HG02759 (cell line): Measurements from ENCODE around the gene SETD1A.
"Not testable (repeated sequence)": the region's sequence is repeated elsewhere in the genome, so short reads cannot be mapped to it uniquely, and the experiment has no call there.

ENCODE experiments used
- ATAC-seq: cut with Tn5 transposase; IDR thresholded peaks from one replicate; pipeline ENCODE4 v1.9.1; 2021; ENCODE audit warnings: mild to moderate bottlenecking, moderate library complexity; ENCODE audit not compliant: unreplicated experiment

Gene SETD1A

GRCh38 chr16:31011815-31012214, 54.3 kb downstream of the SETD1A start:
- ATAC-seq, result not testable (repeated sequence)

- ATAC-seq, result not testable (repeated sequence)
These were observed 55.7 kb downstream of the SETD1A start for GRCh38 chr16:31013292-31013691.

GRCh38 chr16:31016018-31016417, 58.5 kb downstream of the SETD1A start:
- no peak for ATAC-seq

GRCh38 chr16:31017756-31018155, 60.2 kb downstream of the SETD1A start:
- ATAC-seq, result not testable (repeated sequence)

DNA sequence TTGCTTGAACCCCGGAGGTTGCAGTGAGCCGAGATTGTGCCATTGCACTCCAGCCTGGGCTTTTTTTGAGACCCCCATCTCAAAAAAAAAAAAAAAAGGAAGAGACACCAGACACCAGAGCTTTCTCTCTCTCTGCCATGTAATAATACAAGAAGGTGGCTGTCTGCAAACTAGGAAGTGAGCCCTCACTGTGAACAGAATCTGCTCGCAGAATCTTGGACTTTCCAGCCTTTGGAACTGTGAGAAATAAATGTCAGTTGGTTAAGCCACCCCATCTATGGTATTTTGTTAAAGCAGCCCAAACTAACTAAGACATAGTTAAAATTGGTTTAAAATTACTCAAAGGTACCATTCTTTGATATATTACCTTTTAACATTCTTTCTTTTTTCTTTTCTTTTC, 63.0 kb downstream of the SETD1A start:
- no peak for ATAC-seq

DNA sequence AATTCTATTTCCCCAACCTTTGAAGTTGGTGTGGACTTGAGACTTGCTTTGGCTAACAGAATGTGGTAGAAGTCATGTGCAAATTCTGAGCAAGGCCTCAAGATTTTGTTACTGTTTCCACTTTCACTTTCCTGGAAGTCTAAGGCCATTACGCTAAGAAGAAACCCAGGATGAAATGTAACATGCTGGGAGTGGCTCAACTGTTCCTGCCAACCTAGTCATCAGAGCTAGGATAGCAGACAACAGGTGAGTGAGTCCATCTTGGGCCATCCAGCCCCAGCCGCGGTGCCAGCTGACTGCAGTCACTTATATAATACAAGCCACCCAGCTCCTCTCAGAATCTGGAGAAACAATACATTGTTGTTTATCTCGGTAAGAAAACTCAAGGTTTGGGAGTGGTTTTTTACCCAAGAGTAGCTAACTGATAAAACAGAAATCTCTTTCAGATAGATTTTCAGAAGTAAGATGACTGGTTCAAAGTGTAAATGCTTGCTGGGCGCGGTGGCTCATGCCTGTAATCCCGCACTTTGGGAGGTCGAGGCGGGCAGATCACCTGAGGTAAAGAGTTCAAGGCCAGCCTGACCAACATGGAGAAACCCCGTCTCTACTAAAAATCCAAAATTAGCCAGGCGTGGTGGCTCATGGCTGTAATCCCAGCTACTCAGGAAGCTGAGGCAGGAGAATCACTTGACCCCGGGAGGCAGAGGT, 65.1 kb downstream of the SETD1A start:
- ATAC-seq, result no peak

GRCh38 chr16:31023252-31023602, 65.7 kb downstream of the SETD1A start:
- no peak for ATAC-seq

DNA sequence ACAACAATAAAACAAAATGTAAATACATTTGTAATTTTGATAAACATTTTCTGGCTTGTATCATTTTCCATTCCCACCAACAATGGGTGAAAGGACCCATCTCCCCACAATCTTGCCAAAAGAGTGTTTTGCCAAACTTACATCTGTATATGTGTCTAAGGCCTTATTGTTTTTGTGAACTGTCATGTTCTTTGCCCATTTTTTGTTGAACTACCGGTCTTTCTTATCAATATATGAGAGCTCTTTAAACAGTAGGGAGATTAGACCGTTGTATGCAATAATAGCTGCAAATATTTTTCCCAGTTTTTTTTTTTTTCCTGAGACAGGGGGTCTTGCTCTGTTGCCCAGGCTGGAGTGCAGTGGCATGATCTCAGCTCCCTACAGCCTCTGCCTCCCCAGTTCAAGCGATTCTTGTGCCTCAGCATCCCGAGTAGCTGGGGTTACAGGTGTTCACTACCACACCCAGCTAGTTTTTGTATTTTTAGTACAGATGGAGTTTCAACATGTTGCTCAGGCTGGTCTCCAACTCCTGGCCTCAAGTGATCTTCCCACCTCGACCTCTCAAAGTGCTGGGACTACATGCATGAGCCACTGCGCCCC, 66.2 kb downstream of the SETD1A start:
- no peak for ATAC-seq

GRCh38 chr16:31025339-31025738, 67.8 kb downstream of the SETD1A start:
- no peak for ATAC-seq

GRCh38 chr16:31029272-31029671, 71.7 kb downstream of the SETD1A start:
- ATAC-seq, result no peak

GRCh38 chr16:31031276-31031675, 73.7 kb downstream of the SETD1A start:
- ATAC-seq, result no peak

DNA sequence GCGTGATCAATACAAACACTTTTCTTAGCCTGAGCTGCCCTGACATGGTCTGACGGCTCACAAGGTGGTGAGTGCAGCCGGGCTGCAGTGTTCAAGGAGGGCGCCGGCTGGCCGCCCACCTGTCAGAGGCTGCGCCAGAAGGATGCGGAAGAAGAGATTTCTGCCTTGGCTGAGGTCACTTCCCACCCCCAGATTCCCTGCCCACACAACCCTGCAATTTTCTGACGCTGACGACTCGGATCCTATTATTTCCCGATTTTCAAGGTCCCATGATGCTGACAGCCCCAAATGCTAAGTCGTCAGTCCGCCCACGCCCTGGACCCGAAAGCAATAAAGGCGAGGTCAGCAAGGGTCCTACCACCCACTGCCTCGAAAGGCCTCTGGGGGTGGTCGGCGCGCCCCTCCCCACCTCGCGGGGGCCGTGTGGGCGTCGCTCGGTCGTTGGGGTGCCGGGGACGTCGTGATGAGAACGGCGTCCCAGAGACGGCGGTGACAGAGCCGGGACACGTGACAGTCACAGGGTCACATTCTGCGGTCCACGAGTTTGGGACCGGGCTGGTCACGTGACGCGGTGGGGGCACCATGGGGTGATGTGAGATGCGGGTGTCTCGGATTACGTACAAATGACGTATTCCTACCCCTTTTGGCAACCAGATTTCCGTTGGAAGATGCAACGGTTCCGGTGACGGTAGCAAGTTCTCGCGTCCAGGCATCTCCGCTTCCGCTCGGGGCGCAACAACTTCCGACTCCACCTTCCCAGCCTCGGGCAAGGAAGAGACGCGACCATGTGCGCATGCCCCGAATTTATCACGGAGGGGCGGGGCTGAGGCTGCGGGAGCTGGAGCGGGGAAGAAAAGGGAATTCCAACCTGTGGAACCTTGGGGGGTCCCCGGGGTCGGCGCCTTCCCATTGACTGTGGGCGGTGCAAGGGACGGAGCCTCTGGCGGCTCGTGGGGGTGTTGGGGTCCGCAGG, 75.5 kb downstream of the SETD1A start, which contains the start of gene STX4:
Gene STX4 (plus strand): TSS at position 823 of the 973 bp plus-strand sequence. CDS start 248 bp downstream, outside the sequence.
- peak; percentile 79 for ATAC-seq

DNA sequence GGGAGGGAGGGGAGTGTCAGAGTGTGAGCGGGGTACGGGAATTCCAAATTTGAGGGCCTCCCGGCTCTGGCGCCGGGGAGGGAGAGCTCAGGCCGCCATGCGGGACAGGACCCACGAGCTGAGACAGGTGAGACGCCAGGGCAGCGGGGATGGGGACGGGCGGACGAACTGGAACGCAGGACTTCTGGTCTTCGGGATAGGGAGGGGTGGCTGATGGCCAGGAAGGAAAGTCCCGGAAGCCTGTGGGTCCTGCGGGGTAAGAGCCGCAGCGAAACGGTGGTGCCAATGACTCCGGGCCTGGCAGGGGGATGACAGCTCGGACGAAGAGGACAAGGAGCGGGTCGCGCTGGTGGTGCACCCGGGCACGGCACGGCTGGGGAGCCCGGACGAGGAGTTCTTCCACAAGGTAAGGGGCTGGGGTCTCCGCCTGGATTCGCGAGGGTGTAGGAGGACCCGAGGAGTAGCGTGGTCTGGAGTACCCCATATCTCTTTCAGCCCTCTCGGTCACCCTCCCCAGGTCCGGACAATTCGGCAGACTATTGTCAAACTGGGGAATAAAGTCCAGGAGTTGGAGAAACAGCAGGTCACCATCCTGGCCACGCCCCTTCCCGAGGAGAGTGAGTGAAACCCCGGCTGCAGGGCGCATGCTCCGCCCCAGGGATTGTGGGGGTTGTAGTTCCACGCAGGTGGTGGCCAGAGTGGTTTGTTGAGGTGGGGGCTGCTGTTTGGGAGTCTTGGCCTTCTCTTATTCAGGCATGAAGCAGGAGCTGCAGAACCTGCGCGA, 76.3 kb downstream of the SETD1A start:
- ATAC-seq, result peak; percentile 50
